H1 (cell line): ENCODE measurements around the gene ADCY2. TPM values are rescaled to one million over a fixed set of nuclear protein-coding genes. Genes with fewer than 3 reads are reported as not detected.

Experiments
- BCL11A ChIP-seq, 2 experiments: IDR thresholded peaks; one replicate each; pipeline ENCODE4 v1.6.1; 2011; ENCODE audit warnings: low read depth in 2 of 2, low read length in 2 of 2, mild to moderate bottlenecking in 2 of 2
- KDM4A ChIP-seq: IDR thresholded peaks from one replicate; pipeline ENCODE4 v1.7.1; 2012; ENCODE audit warnings: low read depth, mild to moderate bottlenecking, moderate library complexity, low read length, inconsistent platforms; ENCODE audit not compliant: severe bottlenecking
- KDM5A ChIP-seq: fragments of 200-600 bp; IDR thresholded peaks from 2 replicates; pipeline ENCODE4 v1.7.1; 2012; ENCODE audit warnings: mild to moderate bottlenecking, low read length, inconsistent platforms, mixed read lengths
- RFX5 ChIP-seq: IDR thresholded peaks from 2 replicates; pipeline ENCODE4 v1.6.1; 2011; ENCODE audit warnings: low read depth, low read length, improper control_type of control experiment, borderline replicate concordance
- SAP30 ChIP-seq: fragments of 300-600 bp; sonication (generic); IDR thresholded peaks from 2 replicates; pipeline ENCODE4 v1.7.1; 2012; ENCODE audit warnings: low read length, moderate library complexity, mild to moderate bottlenecking, inconsistent platforms; ENCODE audit not compliant: insufficient read depth, insufficient replicate concordance
- TEAD4 ChIP-seq: IDR thresholded peaks from 2 replicates; pipeline ENCODE4 v1.6.1; 2012; ENCODE audit warnings: low read depth, low read length, inconsistent platforms, mixed read lengths
- polyA plus RNA-seq, 7 experiments: library from polyadenylated mRNA; depleted of rRNA in 3 of 7; stranded (reverse) in 5 of 7; unstranded in 2 of 7; fragments of >200 nt in 5 of 7; fragments of 200-250 nt in 2 of 7; gene quantifications; 1 replicate in 5 of 7; 2 replicates in 1 of 7; 4 replicates in 1 of 7; pipeline versions ENCODE4 v1.2.1 to v1.2.3, GENCODE V29; 2011 to 2013; ENCODE audit warnings: missing spikeins in 2 of 7, mixed read lengths in 2 of 7
- total RNA-seq: library from RNA; stranded (reverse); fragmentation: NEBNext Ultra II Directional; extraction: Animal tissue kit (Norgen Biotek cat#: 25700); gene quantifications from 2 replicates; pipeline ENCODE4 v1.2.1, GENCODE V29; 2021
- TF ChIP-seq, protein P1 (sequence below): IDR thresholded peaks from 2 replicates; pipeline ENCODE4 v1.6.1; 2012; ENCODE audit warnings: inconsistent platforms

ADCY2 gene
- total and polyA plus RNA-seq, 2 of the 8 experiments (the other 6 are each of a cell fraction or from before 2014, with no cell fraction given), result 35.8 to 122 TPM

DNA sequence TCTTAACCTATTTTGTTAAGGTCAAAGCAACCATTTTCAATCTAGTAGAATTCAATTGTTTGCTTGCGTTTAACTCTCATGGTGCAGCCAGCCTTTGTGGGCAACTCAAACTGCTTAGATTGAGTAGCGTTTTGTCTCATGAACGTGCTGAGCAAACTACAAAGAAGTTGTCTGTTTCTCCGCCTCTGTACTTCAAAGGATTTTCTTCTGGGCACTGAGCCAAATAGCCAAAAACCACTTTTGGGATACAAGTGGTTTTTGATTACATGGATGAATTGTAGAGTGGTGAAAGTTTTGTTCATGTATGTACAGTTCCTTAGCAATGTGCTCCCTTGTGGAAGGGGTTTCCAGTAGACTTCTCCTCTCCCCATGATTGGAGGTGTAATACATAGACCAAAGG lies 332.1 kb downstream of the ADCY2 start (continued):
- TF ChIP-seq, protein P1, sequence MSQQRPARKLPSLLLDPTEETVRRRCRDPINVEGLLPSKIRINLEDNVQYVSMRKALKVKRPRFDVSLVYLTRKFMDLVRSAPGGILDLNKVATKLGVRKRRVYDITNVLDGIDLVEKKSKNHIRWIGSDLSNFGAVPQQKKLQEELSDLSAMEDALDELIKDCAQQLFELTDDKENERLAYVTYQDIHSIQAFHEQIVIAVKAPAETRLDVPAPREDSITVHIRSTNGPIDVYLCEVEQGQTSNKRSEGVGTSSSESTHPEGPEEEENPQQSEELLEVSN, result no peak
- TF ChIP-seq TEAD4, result no peak
- no peak for TF ChIP-seq RFX5
- no peak for TF ChIP-seq SAP30
- TF ChIP-seq BCL11A (IDR thresholded peaks at IDR 0.05; ENCODE audit: low read depth in 2 of 2, low read length in 2 of 2), result no peak
- TF ChIP-seq KDM5A, result no peak
- TF ChIP-seq KDM4A, result no peak
